Astrocyte (in vitro differentiated cells and primary cell): ENCODE measurements around the gene SEC22A. TPM values are rescaled to one million over a fixed set of nuclear protein-coding genes. Genes with fewer than 3 reads are reported as not detected.
"Not testable (repeated sequence)": the region's sequence is repeated elsewhere in the genome, so short reads cannot be mapped to it uniquely, and the experiment has no call there.

Experiments used
- DNase-seq: peaks from one replicate; pipeline ENCODE4 v3.0.0-alpha.2; 2010; ENCODE audit warnings: low read depth
- FAIRE-seq: peaks from 2 replicates; lab custom pipeline; 2011; peaks lifted over from hg19 to GRCh38; lab: Jason Lieb, UNC
- H2AFZ ChIP-seq: 2 replicates; pipeline ENCODE4 v1.6.0; 2012; ENCODE audit warnings: low read depth, low read length, inconsistent platforms
- H3K27ac ChIP-seq: 2 replicates; pipeline ENCODE4 v1.5.1; 2011; ENCODE audit warnings: low read depth, low read length, inconsistent platforms
- H3K27me3 ChIP-seq: 2 replicates; pipeline ENCODE4 v1.6.0; 2011; ENCODE audit warnings: low read length, inconsistent platforms; ENCODE audit not compliant: insufficient read depth
- H3K36me3 ChIP-seq: 2 replicates; pipeline ENCODE4 v1.5.1; 2011; ENCODE audit warnings: low read length, inconsistent platforms; ENCODE audit not compliant: insufficient read depth
- H3K4me1 ChIP-seq: 2 replicates; pipeline ENCODE4 v1.5.1; 2011; ENCODE audit warnings: low read length, inconsistent platforms; ENCODE audit not compliant: insufficient read depth
- H3K4me2 ChIP-seq: 2 replicates; pipeline ENCODE4 v1.6.0; 2012; ENCODE audit warnings: low read length, inconsistent platforms
- H3K4me3 ChIP-seq: 2 replicates; pipeline ENCODE4 v1.5.1; 2011; ENCODE audit warnings: low read depth, mild to moderate bottlenecking, low read length, inconsistent platforms; ENCODE audit not compliant: insufficient read depth
- H3K79me2 ChIP-seq: 2 replicates; pipeline ENCODE4 v1.6.0; 2012; ENCODE audit warnings: mild to moderate bottlenecking, low read length, inconsistent platforms; ENCODE audit not compliant: insufficient read depth
- H3K9ac ChIP-seq: 2 replicates; pipeline ENCODE4 v1.6.0; 2012; ENCODE audit warnings: mild to moderate bottlenecking, low read length, inconsistent platforms
- H3K9me3 ChIP-seq: 2 replicates; pipeline ENCODE4 v1.5.1; 2012; ENCODE audit warnings: low read depth, mild to moderate bottlenecking, low read length, inconsistent platforms; ENCODE audit not compliant: insufficient read depth
- H4K20me1 ChIP-seq: 2 replicates; pipeline ENCODE4 v1.6.0; 2012; ENCODE audit warnings: low read length, inconsistent platforms; ENCODE audit not compliant: insufficient read depth
- H3K27ac Mint-ChIP-seq: one replicate; pipeline ENCODE4 v1.8.0; 2021; ENCODE audit warnings: mild to moderate bottlenecking, mixed read lengths; ENCODE audit not compliant: unreplicated experiment
- H3K27me3 Mint-ChIP-seq: one replicate; pipeline ENCODE4 v1.8.0; 2021; ENCODE audit warnings: low read depth, mixed read lengths; ENCODE audit not compliant: unreplicated experiment
- H3K36me3 Mint-ChIP-seq: one replicate; pipeline ENCODE4 v1.8.0; 2021; ENCODE audit warnings: low read depth, mixed read lengths; ENCODE audit not compliant: unreplicated experiment
- H3K4me1 Mint-ChIP-seq: one replicate; pipeline ENCODE4 v1.8.0; 2021; ENCODE audit warnings: low read depth, mixed read lengths; ENCODE audit not compliant: unreplicated experiment
- H3K4me3 Mint-ChIP-seq: one replicate; pipeline ENCODE4 v1.8.0; 2021; ENCODE audit warnings: mild to moderate bottlenecking, moderate library complexity, mixed read lengths; ENCODE audit not compliant: unreplicated experiment
- H3K9me3 Mint-ChIP-seq: one replicate; pipeline ENCODE4 v1.8.0; 2021; ENCODE audit warnings: mild to moderate bottlenecking, mixed read lengths; ENCODE audit not compliant: unreplicated experiment
- EZH2 ChIP-seq: IDR thresholded peaks from 2 replicates; pipeline ENCODE4 v1.6.1; 2012; ENCODE audit warnings: mild to moderate bottlenecking, low read length, inconsistent platforms; ENCODE audit not compliant: insufficient read depth
- total RNA-seq: library from RNA; stranded (reverse); gene quantifications from 2 replicates; pipeline ENCODE4 v1.2.1, GENCODE V29; 2021
- TF ChIP-seq, protein P1 (sequence below): IDR thresholded peaks from 2 replicates; pipeline ENCODE4 v1.5.1; 2011; ENCODE audit warnings: low read depth, mild to moderate bottlenecking, inconsistent platforms, low read length, moderate library complexity; ENCODE audit not compliant: insufficient read depth

SEC22A gene
- total RNA-seq, 1 donor from 2014 or later: 10.9 TPM

- H3K4me3 Mint-ChIP-seq: no peak overlapping the region
- H3K36me3 ChIP-seq: no peaks in the 10 kb centered on the region
- peaks cover 4% of the 10 kb centered on the region for H3K36me3 Mint-ChIP-seq
- no peak overlapping the region for H3K27ac ChIP-seq
- no peaks in the 10 kb centered on the region for H3K9me3 ChIP-seq
- H3K4me2 ChIP-seq: no peak overlapping the region
- no peak overlapping the region for H3K27ac Mint-ChIP-seq
- no peak overlapping the region for H2AFZ ChIP-seq
- FAIRE-seq (no peak), DNase-seq (no peak)
- no peak overlapping the region for H3K9ac ChIP-seq
- no peak overlapping the region for H3K4me3 ChIP-seq
- no peaks in the 10 kb centered on the region for H3K27me3 ChIP-seq
- peaks cover 4% of the 10 kb centered on the region for H3K4me1 Mint-ChIP-seq
- peaks cover 29% of the 10 kb centered on the region for H4K20me1 ChIP-seq
- no peaks in the 10 kb centered on the region for H3K27me3 Mint-ChIP-seq
- TF ChIP-seq EZH2: no peak
- TF ChIP-seq, protein P1, sequence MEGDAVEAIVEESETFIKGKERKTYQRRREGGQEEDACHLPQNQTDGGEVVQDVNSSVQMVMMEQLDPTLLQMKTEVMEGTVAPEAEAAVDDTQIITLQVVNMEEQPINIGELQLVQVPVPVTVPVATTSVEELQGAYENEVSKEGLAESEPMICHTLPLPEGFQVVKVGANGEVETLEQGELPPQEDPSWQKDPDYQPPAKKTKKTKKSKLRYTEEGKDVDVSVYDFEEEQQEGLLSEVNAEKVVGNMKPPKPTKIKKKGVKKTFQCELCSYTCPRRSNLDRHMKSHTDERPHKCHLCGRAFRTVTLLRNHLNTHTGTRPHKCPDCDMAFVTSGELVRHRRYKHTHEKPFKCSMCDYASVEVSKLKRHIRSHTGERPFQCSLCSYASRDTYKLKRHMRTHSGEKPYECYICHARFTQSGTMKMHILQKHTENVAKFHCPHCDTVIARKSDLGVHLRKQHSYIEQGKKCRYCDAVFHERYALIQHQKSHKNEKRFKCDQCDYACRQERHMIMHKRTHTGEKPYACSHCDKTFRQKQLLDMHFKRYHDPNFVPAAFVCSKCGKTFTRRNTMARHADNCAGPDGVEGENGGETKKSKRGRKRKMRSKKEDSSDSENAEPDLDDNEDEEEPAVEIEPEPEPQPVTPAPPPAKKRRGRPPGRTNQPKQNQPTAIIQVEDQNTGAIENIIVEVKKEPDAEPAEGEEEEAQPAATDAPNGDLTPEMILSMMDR: no peak
- H3K4me1 ChIP-seq: no peaks in the 10 kb centered on the region
- H3K79me2 ChIP-seq: peaks cover 15% of the 10 kb centered on the region
- no peaks in the 10 kb centered on the region for H3K9me3 Mint-ChIP-seq
These were observed 17.2 kb downstream of the SEC22A start for GRCh38 chr3:123218990-123219389.

GRCh38 chr3:123221369-123221768 is 19.6 kb downstream of the SEC22A start:
- H3K36me3 Mint-ChIP-seq, H2AFZ ChIP-seq, FAIRE-seq, H3K79me2 ChIP-seq, H3K4me3 ChIP-seq, H3K27me3 Mint-ChIP-seq, H3K9ac ChIP-seq, H3K4me1 ChIP-seq, H3K9me3 ChIP-seq, H3K4me3 Mint-ChIP-seq, DNase-seq, H3K27ac Mint-ChIP-seq, H3K27me3 ChIP-seq, H3K4me1 Mint-ChIP-seq, H3K36me3 ChIP-seq, H3K4me2 ChIP-seq, H3K9me3 Mint-ChIP-seq, H3K27ac ChIP-seq: not testable (repeated sequence)
- H4K20me1 ChIP-seq: peaks cover 17% of the 10 kb centered on the region

DNA sequence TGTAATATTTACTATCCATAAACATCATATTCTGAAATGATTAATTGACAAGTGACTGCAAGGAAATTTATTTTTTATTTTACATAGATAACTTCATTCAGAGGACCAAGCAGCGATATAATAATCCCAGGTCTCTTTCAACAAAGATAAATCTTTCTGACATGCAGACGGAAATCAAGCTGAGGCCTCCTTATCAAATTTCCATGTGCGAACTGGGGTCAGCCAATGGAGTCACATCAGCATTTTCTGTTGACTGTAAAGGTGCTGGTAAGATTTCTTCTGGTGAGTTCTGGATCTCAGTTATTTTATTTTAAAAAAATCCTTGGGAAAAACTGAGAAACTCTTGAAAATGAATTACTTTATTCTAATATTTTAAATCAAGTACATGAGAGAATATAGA is 23.3 kb downstream of the SEC22A start:
- DNase-seq (no peak), FAIRE-seq (no peak)
- Histone ChIP-seq H3K4me1 (no peaks in the 10 kb centered on the region), H3K4me2 (no peak overlapping the region), H3K36me3 (peaks cover 3% of the 10 kb centered on the region), H3K27ac (no peak overlapping the region), H3K27me3 (no peaks in the 10 kb centered on the region), H2AFZ (no peak overlapping the region), H3K4me3 (no peak overlapping the region), H4K20me1 (peaks cover 6% of the 10 kb centered on the region), H3K79me2 (peaks cover 3% of the 10 kb centered on the region), H3K9ac (no peak overlapping the region), H3K9me3 (no peaks in the 10 kb centered on the region)
- Mint-ChIP-seq H3K36me3 (peaks cover 22% of the 10 kb centered on the region), H3K4me3 (no peak overlapping the region), H3K27ac (no peak overlapping the region), H3K27me3 (no peaks in the 10 kb centered on the region), H3K9me3 (peaks cover 11% of the 10 kb centered on the region), H3K4me1 (no peaks in the 10 kb centered on the region)
- no peak for TF ChIP-seq EZH2
- TF ChIP-seq, protein P1: no peak
